ENCODE data around the gene ACTR3.

ACTR3 gene

GRCh38 chr2:113867571-113867970, 22.3 kb upstream of the ACTR3 start:
- no peaks in the 10 kb centered on the region for H3K79me2 ChIP-seq (ENCODE audit: insufficient read depth, low read length)
- no peak overlapping the region for H3K4me3 ChIP-seq (ENCODE audit: low read length, poor library complexity, severe bottlenecking)
- no peaks in the 10 kb centered on the region for H3K4me1 ChIP-seq (ENCODE audit: insufficient read depth, low read length, poor library complexity, severe bottlenecking)
- no peaks in the 10 kb centered on the region for H3K36me3 ChIP-seq (ENCODE audit: insufficient read depth, low read length)
- H3K9me2 ChIP-seq (replicated peaks; ENCODE audit: low read depth, low read length), result no peaks in the 10 kb centered on the region
- no peak overlapping the region for H2AFZ ChIP-seq (ENCODE audit: low read length)
- no peak overlapping the region for H3K9ac ChIP-seq (ENCODE audit: low read depth, low read length, poor library complexity, severe bottlenecking)
- no peak for TF ChIP-seq CTCF (conservative IDR thresholded peaks at IDR 0.05; ENCODE audit: low read length)
- TF ChIP-seq EZH2phosphoT487 (IDR thresholded peaks at IDR 0.05; ENCODE audit: borderline replicate concordance), result no peak
- no peaks in the 10 kb centered on the region for H3F3A ChIP-seq (ENCODE audit: low read depth)
- H3K27me3 ChIP-seq (ENCODE audit: insufficient read depth, low read length, poor library complexity, severe bottlenecking), result no peaks in the 10 kb centered on the region
- no peaks in the 10 kb centered on the region for H3K9me3 ChIP-seq (ENCODE audit: insufficient read depth, low read depth, low read length)
- H3K4me2 ChIP-seq (ENCODE audit: low read depth, low read length, poor library complexity, severe bottlenecking), result no peak overlapping the region
- H4K20me1 ChIP-seq (ENCODE audit: insufficient read depth, low read length, poor library complexity, severe bottlenecking), result no peaks in the 10 kb centered on the region

GRCh38 chr2:113869253-113869652, 20.6 kb upstream of the ACTR3 start:
- no peaks in the 10 kb centered on the region for H3K9me3 ChIP-seq (ENCODE audit: insufficient read depth, low read depth, low read length)
- no peaks in the 10 kb centered on the region for H3K79me2 ChIP-seq (ENCODE audit: insufficient read depth, low read length)
- TF ChIP-seq EZH2phosphoT487 (IDR thresholded peaks at IDR 0.05; ENCODE audit: borderline replicate concordance) (no peak), CTCF (conservative IDR thresholded peaks at IDR 0.05; ENCODE audit: low read length) (no peak)
- no peaks in the 10 kb centered on the region for H3K36me3 ChIP-seq (ENCODE audit: insufficient read depth, low read length)
- no peaks in the 10 kb centered on the region for H3K27me3 ChIP-seq (ENCODE audit: insufficient read depth, low read length, poor library complexity, severe bottlenecking)
- H3K4me1 ChIP-seq (ENCODE audit: insufficient read depth, low read length, poor library complexity, severe bottlenecking), result no peaks in the 10 kb centered on the region
- no peak overlapping the region for H3K4me3 ChIP-seq (ENCODE audit: low read length, poor library complexity, severe bottlenecking)
- H2AFZ ChIP-seq (ENCODE audit: low read length), result no peak overlapping the region
- H3K9me2 ChIP-seq (replicated peaks; ENCODE audit: low read depth, low read length), result no peaks in the 10 kb centered on the region
- no peaks in the 10 kb centered on the region for H4K20me1 ChIP-seq (ENCODE audit: insufficient read depth, low read length, poor library complexity, severe bottlenecking)
- H3K9ac ChIP-seq (ENCODE audit: low read depth, low read length, poor library complexity, severe bottlenecking), result no peak overlapping the region
- H3F3A ChIP-seq (ENCODE audit: low read depth), result no peaks in the 10 kb centered on the region
- H3K4me2 ChIP-seq (ENCODE audit: low read depth, low read length, poor library complexity, severe bottlenecking), result no peak overlapping the region

GRCh38 chr2:113872201-113872600, 17.7 kb upstream of the ACTR3 start:
- Histone ChIP-seq H3K4me1 (ENCODE audit: insufficient read depth, low read length, poor library complexity, severe bottlenecking) (no peaks in the 10 kb centered on the region), H2AFZ (ENCODE audit: low read length) (no peak overlapping the region), H3K27me3 (ENCODE audit: insufficient read depth, low read length, poor library complexity, severe bottlenecking) (no peaks in the 10 kb centered on the region), H3K79me2 (ENCODE audit: insufficient read depth, low read length) (no peaks in the 10 kb centered on the region), H3F3A (ENCODE audit: low read depth) (no peaks in the 10 kb centered on the region), H3K4me2 (ENCODE audit: low read depth, low read length, poor library complexity, severe bottlenecking) (no peak overlapping the region), H3K9ac (ENCODE audit: low read depth, low read length, poor library complexity, severe bottlenecking) (no peak overlapping the region), H3K9me2 (replicated peaks; ENCODE audit: low read depth, low read length) (no peaks in the 10 kb centered on the region), H4K20me1 (ENCODE audit: insufficient read depth, low read length, poor library complexity, severe bottlenecking) (no peaks in the 10 kb centered on the region), H3K4me3 (ENCODE audit: low read length, poor library complexity, severe bottlenecking) (no peak overlapping the region), H3K36me3 (ENCODE audit: insufficient read depth, low read length) (no peaks in the 10 kb centered on the region), H3K9me3 (ENCODE audit: insufficient read depth, low read depth, low read length) (no peaks in the 10 kb centered on the region)
- TF ChIP-seq EZH2phosphoT487 (IDR thresholded peaks at IDR 0.05; ENCODE audit: borderline replicate concordance), result no peak
- TF ChIP-seq CTCF (conservative IDR thresholded peaks at IDR 0.05; ENCODE audit: low read length), result no peak

Data from Loucy (cell line).